DMS53 (cell line): ENCODE data around the gene ERAS.

Experiments used
- DNase-seq: peaks from one replicate; lab custom pipeline; 2025; lab: John Stamatoyannopoulos, UW

Gene ERAS, protein sequence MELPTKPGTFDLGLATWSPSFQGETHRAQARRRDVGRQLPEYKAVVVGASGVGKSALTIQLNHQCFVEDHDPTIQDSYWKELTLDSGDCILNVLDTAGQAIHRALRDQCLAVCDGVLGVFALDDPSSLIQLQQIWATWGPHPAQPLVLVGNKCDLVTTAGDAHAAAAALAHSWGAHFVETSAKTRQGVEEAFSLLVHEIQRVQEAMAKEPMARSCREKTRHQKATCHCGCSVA

GRCh38 chrX:48826135-48826875 lies at the start of gene ERAS:
Gene ERAS, plus strand, starts transcription at chrX:48826513. Its CDS starts 2,611 bp downstream, at chrX:48829124.
- DNase-seq: no peak

- no peak for DNase-seq
These were observed 49.4 kb upstream of the ERAS start for GRCh38 chrX:48776818-48777439.

DNA sequence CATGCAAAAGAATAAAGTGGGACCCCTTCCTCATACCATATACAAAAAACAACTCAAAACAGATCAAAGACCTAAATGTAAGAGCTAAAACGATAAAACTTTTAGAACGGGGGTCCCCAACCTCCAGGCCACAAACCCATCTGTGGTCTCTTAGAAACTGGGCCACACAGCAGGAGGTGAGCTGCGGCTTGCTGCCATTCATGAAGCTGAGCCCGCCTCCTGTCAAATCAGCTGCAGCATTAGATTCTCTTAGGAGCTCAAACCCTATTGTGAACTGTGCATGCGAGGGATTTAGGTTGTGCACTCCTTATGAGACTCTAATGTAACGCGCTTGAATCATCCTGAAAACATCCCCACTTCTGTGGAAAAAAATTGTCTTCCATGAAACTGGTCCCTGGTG lies 46.9 kb upstream of the ERAS start:
- DNase-seq: no peak

- no peak for DNase-seq
These were observed 44.6 kb upstream of the ERAS start for GRCh38 chrX:48781705-48782104.

DNA sequence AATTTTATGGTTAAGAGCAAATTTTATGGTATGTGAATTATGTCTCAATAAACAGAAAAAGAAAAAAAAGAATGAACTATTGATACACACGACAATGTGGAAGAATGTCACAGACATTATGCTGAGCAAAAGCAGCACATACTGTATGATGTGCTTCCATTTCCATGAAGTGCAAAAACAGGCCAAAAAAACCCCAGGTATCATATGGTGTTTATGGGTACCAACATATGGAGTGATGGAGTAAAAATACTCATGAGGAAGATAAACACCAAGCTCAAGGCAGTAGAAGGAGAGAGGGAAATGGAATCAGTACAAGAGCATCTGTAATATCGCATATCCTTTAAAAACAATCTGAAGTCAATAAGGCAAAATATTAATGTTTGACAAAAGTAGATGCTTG lies 44.1 kb upstream of the ERAS start:
- DNase-seq: no peak

- DNase-seq: no peak
These were observed 43.5 kb upstream of the ERAS start for GRCh38 chrX:48782795-48783194.

- no peak for DNase-seq
These were observed 41.6 kb upstream of the ERAS start for GRCh38 chrX:48784726-48785125.

DNA sequence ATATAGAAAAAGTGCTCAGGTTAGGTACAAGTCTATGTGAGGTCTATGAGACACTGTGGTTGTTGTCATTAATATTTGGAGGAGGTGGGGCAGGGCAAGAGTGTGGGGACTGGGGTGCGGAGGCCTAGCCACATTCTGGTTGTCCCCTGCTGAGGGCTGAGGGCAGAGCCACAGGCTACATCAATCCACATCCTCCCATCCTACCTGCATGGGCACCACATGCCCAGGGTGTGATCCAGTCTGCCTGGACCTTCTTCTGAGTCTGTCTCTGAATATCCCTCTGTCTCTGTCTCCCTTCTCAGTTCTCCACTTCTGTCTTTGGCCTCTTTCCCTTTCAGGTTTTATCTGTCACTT lies 41.1 kb upstream of the ERAS start:
- no peak for DNase-seq

DNA sequence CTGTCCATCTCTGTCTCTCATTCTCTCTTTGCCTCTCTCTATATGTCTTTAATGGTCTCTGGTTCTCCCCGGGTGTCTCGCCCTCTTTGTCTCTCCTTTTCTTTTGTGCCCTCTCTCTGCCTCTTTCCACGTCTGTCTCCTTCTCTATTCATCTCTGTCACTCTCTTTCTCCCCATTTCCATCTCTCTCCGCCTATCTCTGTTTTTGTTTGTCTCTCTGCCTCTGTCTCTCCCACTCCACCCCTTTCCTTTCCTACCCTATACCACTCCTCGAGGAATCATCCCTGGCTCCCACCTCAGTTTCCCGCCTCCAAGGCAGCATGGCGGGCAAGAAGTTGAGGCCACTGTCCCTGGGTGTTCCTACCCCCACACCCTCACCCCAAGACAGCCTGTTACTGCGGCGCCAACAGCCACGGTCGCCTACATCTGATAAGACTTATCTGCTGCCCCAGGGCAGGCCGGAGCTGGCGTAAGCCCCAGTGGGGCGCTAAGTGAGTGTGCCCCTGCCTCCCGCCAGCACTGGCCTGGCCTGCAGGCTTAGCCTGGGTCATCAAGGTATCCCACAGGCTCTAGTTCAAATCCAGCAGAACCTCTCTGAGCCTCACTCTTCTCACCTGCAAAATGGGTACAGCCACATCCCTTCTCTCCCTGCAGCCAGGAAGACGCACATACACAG lies 40.6 kb upstream of the ERAS start:
- no peak for DNase-seq

DNA sequence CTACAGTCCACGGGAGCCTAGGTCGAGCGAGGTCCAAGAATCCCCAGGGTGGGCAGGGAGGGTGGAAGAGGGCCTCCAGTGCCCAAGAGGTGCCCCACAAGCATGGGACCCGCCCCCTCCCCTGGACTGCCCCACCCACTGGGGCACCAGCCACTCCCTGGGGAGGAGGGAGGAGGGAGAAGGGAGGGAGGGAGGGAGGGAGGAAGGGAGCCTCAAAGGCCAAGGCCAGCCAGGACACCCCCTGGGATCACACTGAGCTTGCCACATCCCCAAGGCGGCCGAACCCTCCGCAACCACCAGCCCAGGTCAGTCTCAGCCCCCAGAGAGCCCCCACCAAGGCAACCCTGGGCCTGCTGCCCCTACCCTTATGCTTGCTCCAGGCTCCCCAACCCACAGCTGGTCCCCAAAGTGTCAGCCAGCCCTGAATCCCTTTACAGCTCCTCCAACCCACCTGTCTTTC lies 39.9 kb upstream of the ERAS start, which contains the start of gene GATA1:
Gene GATA1 (plus strand): TSS at position 250 of the 460 bp plus-strand sequence. CDS start 4,520 bp downstream, outside the sequence.
- DNase-seq: no peak

DNA sequence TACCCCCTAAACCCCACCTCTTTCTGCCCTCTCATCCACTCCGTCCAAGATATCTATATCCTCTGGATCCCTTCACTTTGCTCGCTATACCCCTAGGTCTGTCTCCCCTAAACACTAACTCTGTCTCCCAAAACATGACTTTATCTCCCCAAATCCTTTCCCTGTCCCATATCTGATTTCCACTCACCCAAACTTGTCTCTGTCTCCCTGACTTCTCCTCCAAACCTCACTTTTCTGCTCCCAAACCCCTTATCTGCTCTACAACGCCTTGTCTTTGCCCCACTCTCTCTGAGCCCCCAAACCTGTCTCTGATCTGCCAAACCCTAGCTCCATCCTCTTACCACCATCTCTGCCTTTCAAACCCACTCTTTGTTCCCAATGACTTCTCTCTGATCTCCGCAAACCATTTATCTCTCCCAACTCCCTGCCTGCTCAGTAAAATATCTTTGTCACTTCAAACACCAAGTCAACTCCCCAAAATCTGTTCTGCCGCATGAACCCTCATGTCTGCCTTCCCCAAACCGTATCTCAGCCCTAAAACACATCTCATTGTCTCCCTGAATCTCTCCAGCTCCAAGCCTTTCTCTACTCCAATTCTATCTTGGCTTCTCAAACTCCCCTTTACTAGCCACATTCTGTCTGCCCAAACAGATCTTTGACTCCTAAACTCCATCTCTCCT lies 39.3 kb upstream of the ERAS start:
- no peak for DNase-seq

DNA sequence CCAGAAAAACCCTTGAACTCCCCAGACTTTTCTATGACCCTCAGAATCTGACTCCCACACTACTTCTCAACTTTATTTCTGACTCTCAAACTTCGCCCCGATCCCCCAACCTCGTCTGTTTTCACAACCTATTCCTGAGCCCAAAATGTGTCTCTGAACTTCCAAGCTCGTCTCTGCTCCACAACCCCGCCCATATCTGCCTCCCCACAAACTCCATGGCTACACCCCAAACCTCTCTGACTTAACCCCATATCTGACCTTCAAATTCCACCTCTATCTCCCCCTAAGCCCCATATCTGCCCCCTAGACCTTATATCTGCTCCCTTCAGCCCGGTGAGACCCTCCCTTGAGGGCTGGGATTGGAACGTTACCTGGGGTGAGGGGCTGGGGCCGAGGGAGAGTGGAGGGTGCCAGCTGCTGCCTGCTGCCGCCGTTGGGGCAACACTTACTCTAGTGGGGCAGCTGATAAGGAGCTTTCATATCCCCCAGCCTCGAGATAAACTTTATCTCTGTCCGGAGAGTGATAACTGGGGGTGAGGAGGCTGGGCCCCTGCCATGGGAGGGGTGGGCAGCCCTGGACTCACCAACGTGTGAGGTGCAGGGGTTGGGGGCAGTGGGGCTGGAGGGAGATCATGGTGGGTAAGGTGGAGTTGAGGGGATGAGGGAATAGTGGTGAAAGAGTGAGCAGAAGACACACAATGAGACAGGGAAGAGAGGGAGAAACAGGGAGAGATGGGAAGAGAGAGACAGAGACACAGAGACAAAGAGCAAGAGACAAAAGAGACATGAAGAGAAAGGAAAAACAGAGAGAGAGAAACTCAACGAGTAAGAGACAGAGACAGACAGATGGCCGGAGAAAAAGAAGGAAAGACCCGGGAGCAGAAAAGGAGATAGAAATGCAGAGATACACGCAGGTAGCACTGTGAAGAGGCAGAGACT lies 38.5 kb upstream of the ERAS start:
- no peak for DNase-seq

DNA sequence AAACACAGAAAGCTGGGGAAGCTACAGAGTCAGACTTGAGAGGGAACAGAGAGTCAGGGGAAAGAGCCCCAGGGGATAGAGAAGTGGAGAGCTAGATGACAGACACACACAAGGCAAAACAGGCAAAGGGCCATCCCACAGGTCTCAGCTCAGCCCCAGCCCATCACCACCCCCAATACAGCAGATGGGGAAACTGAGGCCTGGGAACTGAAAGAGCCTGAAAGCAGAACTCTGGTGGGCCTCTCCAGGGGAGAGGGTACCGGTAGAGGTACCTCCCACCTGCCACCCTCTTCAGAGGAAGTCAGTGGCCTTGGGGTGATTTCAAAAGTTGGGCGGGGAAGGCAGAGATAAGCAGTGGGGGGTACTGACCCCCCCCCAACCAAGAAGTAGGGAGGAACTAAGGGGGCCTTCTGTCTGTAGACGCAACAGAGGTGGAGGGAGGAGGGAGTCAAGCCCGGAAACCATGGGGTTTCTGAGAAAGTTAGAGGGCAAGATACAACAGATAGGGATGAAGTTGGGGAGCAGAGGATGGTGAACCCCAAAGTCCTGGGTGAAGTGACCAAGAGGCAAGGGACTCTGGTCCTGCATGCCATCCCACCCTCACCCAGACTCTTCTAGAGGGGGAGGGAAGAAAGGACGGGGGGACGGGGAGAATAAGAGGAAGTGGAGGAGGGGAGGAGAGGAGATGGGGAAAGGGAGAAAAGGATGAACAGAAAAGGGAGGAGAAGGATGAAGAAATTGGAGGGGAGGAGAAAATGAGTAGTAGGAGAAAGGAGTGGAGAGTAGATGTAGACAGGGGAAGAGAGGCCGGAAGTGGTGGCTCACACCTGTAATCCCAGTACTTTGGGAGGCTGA lies 36.7 kb upstream of the ERAS start:
- no peak for DNase-seq

- no peak for DNase-seq
These were observed 35.8 kb upstream of the ERAS start for GRCh38 chrX:48790477-48790876.

DNA sequence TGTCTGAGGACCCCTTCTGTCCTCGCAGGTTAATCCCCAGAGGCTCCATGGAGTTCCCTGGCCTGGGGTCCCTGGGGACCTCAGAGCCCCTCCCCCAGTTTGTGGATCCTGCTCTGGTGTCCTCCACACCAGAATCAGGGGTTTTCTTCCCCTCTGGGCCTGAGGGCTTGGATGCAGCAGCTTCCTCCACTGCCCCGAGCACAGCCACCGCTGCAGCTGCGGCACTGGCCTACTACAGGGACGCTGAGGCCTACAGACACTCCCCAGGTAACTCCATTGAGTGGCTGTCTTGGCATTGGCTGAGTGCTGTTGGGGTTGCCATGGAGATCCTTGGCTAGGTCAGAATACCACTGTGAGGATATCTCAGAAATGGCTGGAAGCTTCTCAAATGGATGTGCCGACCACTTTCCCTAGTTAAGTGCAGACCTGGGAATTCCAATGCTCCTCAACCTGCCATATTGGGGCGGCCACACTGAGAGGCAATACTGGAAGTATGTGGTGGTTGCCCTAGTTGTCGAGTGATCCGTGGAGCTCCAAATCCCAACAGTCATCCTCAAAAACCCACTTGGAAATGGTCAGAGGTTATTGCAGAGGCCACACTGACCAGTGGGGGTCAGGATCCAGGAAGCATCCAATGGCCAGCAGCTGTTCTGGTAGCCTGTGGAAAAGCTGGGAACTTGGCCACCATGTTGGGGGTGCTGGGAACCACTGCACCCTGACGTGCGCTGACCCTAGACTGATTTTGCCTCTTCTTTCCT lies 35.1 kb upstream of the ERAS start:
- peak; percentile 11 for DNase-seq

GRCh38 chrX:48792219-48792618 lies 34.1 kb upstream of the ERAS start:
- no peak for DNase-seq

DNA sequence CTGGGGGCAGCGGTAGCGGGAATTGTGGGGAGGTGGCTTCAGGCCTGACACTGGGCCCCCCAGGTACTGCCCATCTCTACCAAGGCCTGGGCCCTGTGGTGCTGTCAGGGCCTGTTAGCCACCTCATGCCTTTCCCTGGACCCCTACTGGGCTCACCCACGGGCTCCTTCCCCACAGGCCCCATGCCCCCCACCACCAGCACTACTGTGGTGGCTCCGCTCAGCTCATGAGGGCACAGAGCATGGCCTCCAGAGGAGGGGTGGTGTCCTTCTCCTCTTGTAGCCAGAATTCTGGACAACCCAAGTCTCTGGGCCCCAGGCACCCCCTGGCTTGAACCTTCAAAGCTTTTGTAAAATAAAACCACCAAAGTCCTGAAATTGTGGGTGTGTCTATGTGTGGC lies 32.4 kb upstream of the ERAS start:
- no peak for DNase-seq

- no peak for DNase-seq
These were observed 31.9 kb upstream of the ERAS start for GRCh38 chrX:48794340-48794910.
